ENCODE measurements around the gene AURKAIP1.
"Not testable (repeated sequence)": the region's sequence is repeated elsewhere in the genome, so short reads cannot be mapped to it uniquely, and the experiment has no call there.

AURKAIP1 gene

GRCh38 chr1:1370771-1371300, 4.2 kb downstream of the AURKAIP1 start:
- no peaks in the 10 kb centered on the region for H3K9me3 Mint-ChIP-seq
- no peaks in the 10 kb centered on the region for H3K27me3 Mint-ChIP-seq
- peaks cover 12 to 26% of the 10 kb centered on the region in 2 donors for H3K4me1 Mint-ChIP-seq
- DNase-seq (no peak), ATAC-seq (replicated peaks) (no peak)
- H3K36me3 Mint-ChIP-seq = peaks cover 9 to 19% of the 10 kb centered on the region in 2 donors
- no peak overlapping the region for H3K4me3 Mint-ChIP-seq
- no peak overlapping the region for H3K27ac Mint-ChIP-seq

- not testable (repeated sequence) for H3K4me3 Mint-ChIP-seq; ATAC-seq (replicated peaks); DNase-seq; H3K27ac Mint-ChIP-seq; H3K27me3 Mint-ChIP-seq; H3K9me3 Mint-ChIP-seq
- Mint-ChIP-seq H3K36me3 (peaks cover 9 to 15% of the 10 kb centered on the region in 2 donors), H3K4me1 (peaks cover 12 to 26% of the 10 kb centered on the region in 2 donors)
Measured at GRCh38 chr1:1370094-1370493, 4.9 kb downstream of the AURKAIP1 start.

DNA sequence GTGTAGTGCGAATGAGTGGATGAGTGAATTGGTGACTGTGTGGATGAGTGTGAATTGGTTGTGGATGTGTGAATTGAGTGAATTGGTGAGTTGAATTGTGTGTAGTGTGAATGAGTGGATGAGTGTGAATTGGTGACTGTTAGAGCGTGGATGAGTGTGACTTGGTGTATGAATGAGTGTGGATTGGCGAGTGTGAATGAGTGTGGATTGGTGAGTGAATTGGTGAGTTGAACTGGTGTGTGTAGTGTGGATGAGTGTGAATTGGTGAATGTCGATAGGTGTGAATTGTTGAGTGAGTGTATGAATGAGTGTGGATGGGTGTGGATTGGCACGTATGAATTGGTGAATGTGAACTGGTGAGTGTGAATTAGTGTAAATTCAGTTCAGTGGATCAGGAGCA, 7.7 kb downstream of the AURKAIP1 start:
- no peaks in the 10 kb centered on the region for H3K9me3 Mint-ChIP-seq
- peaks cover 0 to 1% of the 10 kb centered on the region in 2 donors for H3K27me3 Mint-ChIP-seq
- H3K4me3 Mint-ChIP-seq = no peak overlapping the region
- ATAC-seq (replicated peaks) (no peak), DNase-seq (no peak)
- peaks cover 2 to 7% of the 10 kb centered on the region in 2 donors for H3K4me1 Mint-ChIP-seq
- no peak overlapping the region for H3K27ac Mint-ChIP-seq
- H3K36me3 Mint-ChIP-seq = no peaks in the 10 kb centered on the region

DNA sequence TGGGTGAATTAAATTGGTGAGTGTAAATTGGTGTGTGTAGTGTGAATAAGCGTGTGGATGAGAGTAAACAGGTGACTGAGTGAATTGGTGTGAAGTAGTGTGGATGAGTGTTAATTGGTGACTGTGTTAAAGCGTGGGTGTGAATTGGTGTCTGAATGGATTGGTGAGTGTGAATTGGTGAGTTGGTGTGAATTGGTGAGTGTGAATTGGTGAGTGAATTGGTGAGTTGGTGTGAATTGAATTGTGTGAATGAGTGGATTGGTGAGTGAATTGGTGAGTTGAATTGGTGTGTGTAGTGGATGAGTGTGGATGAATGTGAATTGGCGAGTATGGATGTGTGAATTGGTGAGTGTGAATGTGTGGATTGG, 8.3 kb downstream of the AURKAIP1 start:
- ATAC-seq (replicated peaks) = no peak

DNA sequence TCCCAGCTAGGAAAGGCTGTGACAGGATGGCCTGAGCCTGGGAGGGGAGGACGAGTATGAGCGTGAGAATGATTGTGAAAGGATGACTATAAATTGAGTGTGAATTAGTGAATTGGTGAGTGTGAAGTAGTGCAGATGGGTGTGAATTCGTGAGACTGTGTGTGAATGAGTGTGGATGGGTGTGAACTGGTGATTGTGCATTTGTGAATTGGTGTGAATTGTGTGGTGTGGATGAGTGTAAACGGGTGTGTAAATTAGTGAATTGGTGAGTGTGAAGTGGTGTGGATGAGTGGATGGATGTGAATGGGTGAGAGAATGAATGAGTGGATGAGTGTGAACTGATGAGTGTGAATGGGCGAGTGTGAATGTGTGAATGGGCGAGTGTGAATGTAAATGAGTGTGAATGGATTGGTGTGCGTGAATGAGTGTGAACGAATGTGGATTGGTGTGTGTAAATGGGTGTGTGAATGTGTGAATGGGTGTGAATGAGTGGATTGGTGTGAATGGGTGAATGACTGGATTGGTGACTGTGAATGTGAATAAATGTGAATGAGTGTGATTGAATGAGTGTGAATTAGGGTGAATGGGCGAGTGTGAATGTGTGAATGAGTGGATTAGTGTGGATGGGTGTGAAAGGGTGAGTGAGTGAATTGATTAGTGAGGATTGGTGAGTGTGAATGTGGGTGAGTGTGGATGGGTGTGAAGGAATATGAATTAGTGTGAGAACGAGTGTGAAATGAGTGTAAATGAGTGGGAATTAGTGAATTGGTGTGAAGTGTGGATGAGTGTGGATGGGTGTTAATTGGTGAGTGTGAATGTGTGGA, 8.9 kb downstream of the AURKAIP1 start:
- no peak for ATAC-seq (replicated peaks)
- Mint-ChIP-seq H3K27me3 (peaks cover 5 to 8% of the 10 kb centered on the region in 2 donors), H3K27ac (no peak overlapping the region), H3K36me3 (no peaks in the 10 kb centered on the region), H3K4me1 (no peaks in the 10 kb centered on the region), H3K9me3 (no peaks in the 10 kb centered on the region), H3K4me3 (no peak overlapping the region)
- DNase-seq = no peak

More for the DNA sequence above, 8.3 kb downstream of the AURKAIP1 start:
- Mint-ChIP-seq H3K4me1 (peaks cover 0 to under 1% of the 10 kb centered on the region in 2 donors), H3K27me3 (peaks cover 3 to 6% of the 10 kb centered on the region in 2 donors), H3K27ac (no peak overlapping the region), H3K36me3 (no peaks in the 10 kb centered on the region), H3K4me3 (no peak overlapping the region), H3K9me3 (no peaks in the 10 kb centered on the region)
- no peak for DNase-seq

DNA sequence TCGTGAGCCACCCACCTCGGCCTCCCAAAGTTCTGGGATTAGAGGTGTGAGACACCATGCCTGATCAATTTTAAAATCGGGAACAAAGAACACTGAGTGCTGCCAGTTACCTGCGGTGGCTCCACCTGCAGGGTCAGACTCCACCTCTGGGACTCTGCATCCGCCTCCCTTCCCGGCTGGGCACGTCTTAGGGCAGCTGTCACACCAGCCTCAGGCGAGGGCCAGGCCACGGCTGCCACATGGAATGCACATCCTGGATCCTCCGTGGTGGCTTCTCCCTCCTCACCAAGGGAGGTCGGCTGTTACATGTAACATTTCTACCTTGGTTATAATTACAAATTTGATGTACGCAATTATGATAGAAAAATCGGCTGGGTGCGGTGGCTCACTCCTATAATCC, 10.7 kb downstream of the AURKAIP1 start:
- H3K27ac Mint-ChIP-seq = no peak overlapping the region
- no peak for DNase-seq
- no peak overlapping the region for H3K4me3 Mint-ChIP-seq

DNA sequence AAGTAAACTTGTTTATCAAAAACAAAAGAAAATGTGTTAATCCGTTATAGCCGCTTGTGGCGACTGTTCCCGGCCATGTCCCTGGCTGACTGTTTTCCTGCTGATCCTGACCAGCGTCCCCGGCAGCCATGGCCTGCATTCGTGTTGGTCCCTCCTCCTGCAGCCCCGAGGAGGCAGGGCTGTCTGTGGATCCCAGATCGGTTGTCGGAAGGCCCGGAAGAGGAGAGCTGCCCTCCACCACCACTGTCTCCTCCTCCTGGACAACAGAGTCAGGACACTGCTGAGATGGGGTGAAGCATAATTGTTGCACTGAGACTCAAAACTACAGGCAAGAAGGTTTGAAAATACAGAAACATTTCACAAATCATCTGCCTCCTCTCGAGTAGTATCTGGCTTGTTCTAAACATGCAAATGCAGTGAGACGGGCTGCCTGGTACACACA, 13.0 kb downstream of the AURKAIP1 start:
- Mint-ChIP-seq H3K36me3 (no peaks in the 10 kb centered on the region), H3K27ac (peak overlapping the region; percentile 20), H3K27me3 (peaks cover 39 to 46% of the 10 kb centered on the region in 2 donors), H3K4me3 (no peak overlapping the region), H3K9me3 (no peaks in the 10 kb centered on the region), H3K4me1 (peaks cover 3 to 17% of the 10 kb centered on the region in 2 donors)
- DNase-seq (no peak), ATAC-seq (replicated peaks) (no peak)

More for the DNA sequence above, 10.7 kb downstream of the AURKAIP1 start:
- ATAC-seq (replicated peaks) = no peak
- Mint-ChIP-seq H3K9me3 (no peaks in the 10 kb centered on the region), H3K27me3 (peaks cover 17 to 23% of the 10 kb centered on the region in 2 donors), H3K36me3 (no peaks in the 10 kb centered on the region), H3K4me1 (peaks cover 2 to 3% of the 10 kb centered on the region in 2 donors)

DNA sequence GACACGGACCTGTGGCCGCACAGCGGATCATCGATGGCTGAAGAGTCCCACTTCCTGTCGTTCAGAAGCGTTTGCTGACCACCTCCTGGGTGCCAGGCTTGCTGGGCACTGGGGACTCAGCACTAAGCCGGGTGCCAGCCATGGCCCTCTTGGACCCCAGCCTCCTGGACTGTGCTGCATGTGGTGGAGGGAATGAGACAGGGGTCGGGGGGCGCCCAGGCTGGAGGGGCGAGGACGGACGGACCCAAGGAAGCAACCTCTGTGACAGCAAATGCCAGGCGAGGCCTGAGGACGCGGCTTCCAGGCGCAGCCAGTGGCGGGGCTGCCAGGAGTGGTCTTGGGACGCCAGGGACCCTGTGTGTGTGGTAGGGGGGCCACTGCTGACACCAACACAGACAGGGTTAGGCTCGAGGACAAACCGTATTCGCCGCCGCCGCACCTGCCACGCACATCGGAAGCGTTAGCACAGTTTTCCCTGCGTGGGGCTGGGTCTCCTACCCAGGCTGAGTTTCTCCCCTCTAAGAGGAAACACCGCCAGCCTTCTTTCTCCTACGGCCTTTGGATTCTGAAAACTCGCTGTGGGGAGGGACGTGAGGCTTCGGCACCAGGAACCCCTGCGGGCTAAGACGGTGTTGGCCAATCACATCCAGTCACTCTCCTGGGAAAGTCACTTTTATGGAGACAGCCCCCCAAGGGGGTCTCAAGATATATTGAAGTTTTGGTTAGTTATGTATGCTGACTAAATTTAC, 13.6 kb downstream of the AURKAIP1 start:
- no peaks in the 10 kb centered on the region for H3K36me3 Mint-ChIP-seq
- peaks cover 39 to 51% of the 10 kb centered on the region in 2 donors for H3K27me3 Mint-ChIP-seq
- peaks cover 3 to 17% of the 10 kb centered on the region in 2 donors for H3K4me1 Mint-ChIP-seq
- DNase-seq = no peak
- H3K27ac Mint-ChIP-seq = no peak overlapping the region
- ATAC-seq (replicated peaks) = no peak
- no peaks in the 10 kb centered on the region for H3K9me3 Mint-ChIP-seq
- H3K4me3 Mint-ChIP-seq = no peak overlapping the region

DNA sequence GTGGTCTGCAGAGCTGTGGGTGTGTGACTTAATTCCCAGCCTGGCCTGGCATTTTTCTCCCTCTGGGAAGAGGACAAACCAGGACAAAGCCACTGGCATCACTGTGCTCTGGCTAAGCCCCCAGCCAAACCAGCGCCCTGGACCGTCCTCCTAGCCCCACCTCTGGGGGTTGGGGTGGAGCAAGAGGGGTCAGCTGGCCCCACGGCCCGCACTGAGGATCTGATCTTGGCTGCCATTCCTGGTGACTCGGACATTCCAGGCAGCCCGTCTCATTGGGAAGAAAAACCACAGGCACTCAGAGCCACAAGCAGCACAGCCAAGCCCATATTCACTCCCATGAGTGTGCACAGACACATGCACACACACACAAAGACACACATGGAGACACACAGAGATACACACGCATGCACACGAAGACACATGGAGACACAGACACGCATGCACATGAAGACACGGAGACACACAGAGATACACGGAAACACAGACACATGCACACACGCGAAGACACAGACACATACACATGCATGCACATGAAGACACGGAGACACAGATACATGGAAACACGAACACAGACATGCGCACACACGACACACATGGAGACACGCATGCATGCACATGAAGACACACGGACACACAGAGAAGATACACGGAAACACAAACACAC, 14.4 kb downstream of the AURKAIP1 start:
- Mint-ChIP-seq H3K27me3 (peaks cover 39 to 51% of the 10 kb centered on the region in 2 donors), H3K27ac (no peak overlapping the region), H3K4me3 (no peak overlapping the region), H3K36me3 (no peaks in the 10 kb centered on the region), H3K4me1 (peaks cover 3 to 17% of the 10 kb centered on the region in 2 donors), H3K9me3 (no peaks in the 10 kb centered on the region)
- ATAC-seq (replicated peaks) (no peak), DNase-seq (no peak)

- no peak for ATAC-seq (replicated peaks)
- Mint-ChIP-seq H3K9me3 (no peaks in the 10 kb centered on the region), H3K4me3 (no peak overlapping the region), H3K27ac (no peak overlapping the region), H3K36me3 (no peaks in the 10 kb centered on the region), H3K27me3 (peaks cover 39 to 53% of the 10 kb centered on the region in 2 donors), H3K4me1 (peaks cover 3 to 20% of the 10 kb centered on the region in 2 donors)
- DNase-seq = no peak
Measured at GRCh38 chr1:1359664-1360468, 15.1 kb downstream of the AURKAIP1 start.

GRCh38 chr1:1359308-1359663, 15.7 kb downstream of the AURKAIP1 start:
- H3K4me1 Mint-ChIP-seq = peaks cover 3 to 25% of the 10 kb centered on the region in 2 donors
- ATAC-seq (replicated peaks) (peak in 1 of 2 donors; percentile 37), DNase-seq (no peak)
- H3K27me3 Mint-ChIP-seq = peaks cover 40 to 58% of the 10 kb centered on the region in 2 donors
- H3K9me3 Mint-ChIP-seq = no peaks in the 10 kb centered on the region
- H3K36me3 Mint-ChIP-seq = no peaks in the 10 kb centered on the region
- no peak overlapping the region for H3K4me3 Mint-ChIP-seq
- no peak overlapping the region for H3K27ac Mint-ChIP-seq

DNA sequence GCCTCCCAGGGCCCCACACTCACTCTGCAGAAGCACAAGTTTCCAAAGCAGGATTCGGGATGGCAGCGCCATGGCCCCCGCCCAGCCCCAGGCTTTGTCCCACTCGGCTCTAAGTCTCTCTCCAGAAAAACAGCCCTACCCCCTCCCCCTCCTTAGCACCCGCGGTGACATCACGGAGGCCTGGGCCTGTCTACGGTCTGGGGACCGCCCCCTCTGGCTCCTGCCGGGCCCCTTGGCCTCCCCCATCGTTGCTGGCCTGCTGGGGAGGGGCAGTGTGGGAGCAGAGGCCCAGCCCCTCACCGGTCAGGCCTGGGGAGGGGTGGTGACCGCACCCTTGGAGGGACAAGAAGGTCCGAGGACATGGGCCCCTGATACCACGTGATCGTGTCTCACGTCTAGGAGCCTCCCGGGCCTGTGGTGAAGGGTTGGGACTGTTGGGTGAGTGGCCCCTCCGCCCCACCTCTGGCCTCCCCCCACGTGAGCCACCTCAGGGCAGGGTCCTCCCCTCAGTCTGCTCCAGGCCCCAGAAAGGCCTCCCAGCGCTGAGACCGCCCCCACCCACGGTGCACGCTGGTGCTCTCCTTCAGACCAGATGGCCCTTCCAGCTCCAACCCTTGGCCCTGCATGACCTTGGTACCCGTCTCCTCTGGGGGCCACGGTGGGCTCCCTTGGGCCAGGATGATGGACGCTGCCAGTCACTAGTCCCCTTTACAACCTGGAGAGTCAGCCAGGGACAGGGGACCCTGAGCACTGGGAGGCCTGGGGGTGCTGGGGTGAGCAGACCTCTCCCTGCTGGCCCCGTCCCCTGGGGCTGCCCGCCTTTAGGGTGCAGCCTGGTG, 16.4 kb downstream of the AURKAIP1 start, which contains the start of gene MXRA8:
TSS of gene MXRA8 (minus strand) at position 123 of the 839 bp plus-strand sequence. CDS start at position 72, 51 bp downstream.
- DNase-seq (no peak), ATAC-seq (replicated peaks) (peak in 1 of 2 donors; percentile 25)
- H3K4me1 Mint-ChIP-seq = peaks cover 4 to 31% of the 10 kb centered on the region in 2 donors
- H3K27ac Mint-ChIP-seq = peak within 1 kb of the TSS; percentile 81
- no peak within 1 kb of the TSS for H3K4me3 Mint-ChIP-seq
- H3K36me3 Mint-ChIP-seq = no peaks in the 10 kb centered on the region
- no peaks in the 10 kb centered on the region for H3K9me3 Mint-ChIP-seq
- H3K27me3 Mint-ChIP-seq = peaks cover 45 to 65% of the 10 kb centered on the region in 2 donors

Measured in stimulated activated naive B cell treated with anti-CD40 and anti-IgM and Interleukin-4, amounts not matched to agents 10 μg/mL and 1 μg/mL and 100 μg/mL, for 72 hours (primary cell).